A673 (cell line): ENCODE data around the gene DRC7. TPM values are rescaled to one million over a fixed set of nuclear protein-coding genes. Genes with fewer than 3 reads are reported as not detected.

Source experiments
- BruUV-seq: library from RNA; stranded (reverse); fragments of 400-500 nt; replicated peaks from 2 replicates; lab custom pipeline; 2021; lab: Mats Ljungman, UMichigan
- CTCF ChIA-PET: fragments of 300-600 bp; sonication (Branson Sonifier 250); formaldehyde crosslinking; loops from one replicate; lab custom pipeline; 2022; ENCODE audit warnings: antibody characterized with exemption; lab: Charles Lee
- POLR2A ChIA-PET: fragments of 300-600 bp; sonication (Branson Sonifier 250); formaldehyde crosslinking; loops from one replicate; lab custom pipeline; 2022; ENCODE audit warnings: antibody characterized with exemption; ENCODE audit not compliant: low non-redundant PET; lab: Charles Lee
- DNase-seq: peaks from one replicate; pipeline ENCODE4 v3.0.0-alpha.2; 2015; ENCODE audit warnings: low spot score
- H3K27ac ChIP-seq: fragments of 200-600 bp; sonication (generic); 2 replicates; pipeline ENCODE4 v1.5.1; 2016; ENCODE audit warnings: mixed run types, low read depth, mild to moderate bottlenecking, mixed read lengths, antibody characterized with exemption, low read length; ENCODE audit not compliant: poor library complexity, severe bottlenecking
- H3K27me3 ChIP-seq: fragments of 200-600 bp; sonication (generic); replicated peaks from 2 replicates; pipeline ENCODE4 v1.6.1; 2017; ENCODE audit warnings: mixed run types, low read depth, mild to moderate bottlenecking, mixed read lengths, antibody characterized with exemption, low read length; ENCODE audit not compliant: insufficient read depth, poor library complexity
- H3K36me3 ChIP-seq: fragments of 200-600 bp; sonication (generic); 2 replicates; pipeline ENCODE4 v1.6.1; 2016; ENCODE audit warnings: mixed run types, mild to moderate bottlenecking, mixed read lengths, antibody characterized with exemption, low read length; ENCODE audit not compliant: insufficient read depth, poor library complexity, severe bottlenecking
- H3K4me1 ChIP-seq: fragments of 200-600 bp; sonication (generic); 2 replicates; pipeline ENCODE4 v1.6.1; 2017; ENCODE audit warnings: mixed run types, mild to moderate bottlenecking, mixed read lengths, antibody characterized with exemption, low read length; ENCODE audit not compliant: insufficient read depth, poor library complexity, severe bottlenecking
- H3K4me3 ChIP-seq: fragments of 200-600 bp; sonication (generic); 2 replicates; pipeline ENCODE4 v1.5.1; 2016; ENCODE audit warnings: low read depth, mixed run types, mild to moderate bottlenecking, mixed read lengths, low read length; ENCODE audit not compliant: poor library complexity, severe bottlenecking
- H3K9me3 ChIP-seq: fragments of 200-600 bp; sonication (generic); 2 replicates; pipeline ENCODE4 v1.6.1; 2016; ENCODE audit warnings: mixed run types, low read depth, mild to moderate bottlenecking, mixed read lengths, antibody characterized with exemption, low read length; ENCODE audit not compliant: poor library complexity, severe bottlenecking
- CTCF ChIP-seq: fragments of 300-800, 200-600 bp; sonication (generic); conservative IDR thresholded peaks from 2 replicates; pipeline ENCODE4 v1.5.1; 2017; ENCODE audit warnings: low read depth, mild to moderate bottlenecking, antibody characterized with exemption, low read length, moderate library complexity, mixed read lengths
- EZH2 ChIP-seq: fragments of 200-600 bp; sonication (generic); IDR thresholded peaks from 2 replicates; pipeline ENCODE4 v1.6.1; 2017; ENCODE audit warnings: borderline replicate concordance, low read depth, mild to moderate bottlenecking, mixed read lengths, antibody characterized with exemption, low read length; ENCODE audit not compliant: poor library complexity, severe bottlenecking
- intact Hi-C: fragments of 100-400 bp; cut with micrococcal nuclease; formaldehyde crosslinking; loops from one replicate; pipeline ENCODE4 v1.10.0; 2022; ENCODE audit not compliant: unreplicated experiment
- total RNA-seq: library from RNA; stranded (reverse); gene quantifications from 2 replicates; pipeline ENCODE4 v1.2.3, GENCODE V29; 2021

DRC7 gene
- total RNA-seq, 1 experiment from 2014 or later: not detected

- TF ChIP-seq EZH2 (no peak), CTCF (no peak)
- Histone ChIP-seq H3K36me3 (peaks cover 83% of the 10 kb centered on the region), H3K27me3 (no peaks in the 10 kb centered on the region), H3K4me1 (peaks cover 28% of the 10 kb centered on the region), H3K4me3 (no peak overlapping the region), H3K27ac (peak overlapping the region; percentile 78), H3K9me3 (no peaks in the 10 kb centered on the region)
- BruUV-seq: TSS peak; percentile 91
- POLR2A ChIA-PET: no interaction called here
- intact Hi-C loops: loop anchor here (5.0 to 10.0 kb wide), 4 partner anchors 89 to 244 kb away; partner anchors contain the start of genes USB1 and ZNF319
- DNase-seq: peak; percentile 75
- CTCF ChIA-PET: no interaction called here
These were observed 63.9 kb downstream of the DRC7 start for GRCh38 chr16:57758331-57759117.

GRCh38 chr16:57759131-57759530 lies 64.5 kb downstream of the DRC7 start:
- POLR2A ChIA-PET: no interaction called here

More at GRCh38 chr16:57759131-57759530, 64.5 kb downstream of the DRC7 start:
- Histone ChIP-seq H3K27ac (peak overlapping the region; percentile 78), H3K27me3 (no peaks in the 10 kb centered on the region), H3K9me3 (no peaks in the 10 kb centered on the region), H3K36me3 (peaks cover 82% of the 10 kb centered on the region), H3K4me3 (no peak overlapping the region), H3K4me1 (peaks cover 28% of the 10 kb centered on the region)
- CTCF ChIA-PET: no interaction called here
- BruUV-seq: no TSS peak
- intact Hi-C loops: loop anchor here (5.0 to 10.0 kb wide), 4 partner anchors 88 to 243 kb away; partner anchors contain the start of genes USB1 and ZNF319
- TF ChIP-seq EZH2: no peak
- TF ChIP-seq CTCF: no peak
- no peak for DNase-seq
